H1 (cell line): Measurements from ENCODE around the gene TAS2R50. TPM values are rescaled to one million over a fixed set of nuclear protein-coding genes. Genes with fewer than 3 reads are reported as not detected.

ENCODE experiments used
- JUN ChIP-seq: IDR thresholded peaks from 2 replicates; pipeline ENCODE4 v1.6.1; 2011; ENCODE audit warnings: low read depth, mild to moderate bottlenecking, improper control_type of control experiment, low read length
- PHF8 ChIP-seq: fragments of 200-600 bp; sonication (generic); conservative IDR thresholded peaks from 2 replicates; pipeline ENCODE4 v1.7.1; 2012; ENCODE audit warnings: low read depth, mild to moderate bottlenecking, inconsistent platforms, low read length, moderate library complexity
- RNF2 ChIP-seq: fragments of 200-900, 300-1000 bp; sonication (generic); IDR thresholded peaks from 2 replicates; pipeline ENCODE4 v1.7.1; 2016; ENCODE audit warnings: borderline replicate concordance, low read depth, mild to moderate bottlenecking, antibody characterized with exemption, low read length; ENCODE audit not compliant: poor library complexity, severe bottlenecking; ENCODE audit errors: missing control alignments
- TAF1 ChIP-seq: IDR thresholded peaks from 2 replicates; pipeline ENCODE4 v1.6.1; 2011; ENCODE audit warnings: mild to moderate bottlenecking, low read depth, low read length
- polyA plus RNA-seq, 7 experiments: library from polyadenylated mRNA; depleted of rRNA in 3 of 7; stranded (reverse) in 5 of 7; unstranded in 2 of 7; fragments of >200 nt in 5 of 7; fragments of 200-250 nt in 2 of 7; gene quantifications; 1 replicate in 5 of 7; 2 replicates in 1 of 7; 4 replicates in 1 of 7; pipeline versions ENCODE4 v1.2.1 to v1.2.3, GENCODE V29; 2011 to 2013; ENCODE audit warnings: missing spikeins in 2 of 7, mixed read lengths in 2 of 7
- total RNA-seq: library from RNA; stranded (reverse); fragmentation: NEBNext Ultra II Directional; extraction: Animal tissue kit (Norgen Biotek cat#: 25700); gene quantifications from 2 replicates; pipeline ENCODE4 v1.2.1, GENCODE V29; 2021

Gene TAS2R50
- total and polyA plus RNA-seq, 2 of the 8 experiments (the other 6 are each of a cell fraction or from before 2014, with no cell fraction given), result 0.11 to 0.50 TPM

GRCh38 chr12:11023387-11023786 is 36.7 kb upstream of the TAS2R50 start (continued):
- TF ChIP-seq PHF8 (no peak), JUN (no peak), RNF2 (no peak), TAF1 (no peak)
